Mesothelial cell of epicardium (in vitro differentiated cells): ENCODE results near the gene SRPX2. TPM values are rescaled to one million over a fixed set of nuclear protein-coding genes. Genes with fewer than 3 reads are reported as not detected.
A peak's percentile ranks its signal among the peaks of the same experiment; 100 is the strongest.

Experiments used
- DNase-seq, 2 experiments: peaks; one replicate each; pipeline ENCODE4 v3.0.0; 2021; ENCODE audit warnings: low spot score in 2 of 2; ENCODE audit not compliant: unreplicated experiment in 2 of 2
- H3K27ac Mint-ChIP-seq: 2 replicates; pipeline ENCODE4 v1.8.0; 2021; ENCODE audit warnings: mixed read lengths
- H3K27me3 Mint-ChIP-seq: 2 replicates; pipeline ENCODE4 v1.8.0; 2021; ENCODE audit warnings: low read depth, mixed read lengths
- H3K36me3 Mint-ChIP-seq: 2 replicates; pipeline ENCODE4 v1.8.0; 2021; ENCODE audit warnings: mixed read lengths
- H3K4me1 Mint-ChIP-seq: 2 replicates; pipeline ENCODE4 v1.8.0; 2021; ENCODE audit warnings: mixed read lengths
- H3K4me3 Mint-ChIP-seq: 2 replicates; pipeline ENCODE4 v1.8.0; 2021; ENCODE audit warnings: mild to moderate bottlenecking, moderate library complexity, mixed read lengths
- H3K9me3 Mint-ChIP-seq: 2 replicates; pipeline ENCODE4 v1.8.0; 2021; ENCODE audit warnings: mixed read lengths
- CTCF ChIP-seq: fragments of 200-600 bp; sonication (generic); IDR thresholded peaks from one replicate; pipeline ENCODE4 v1.5.0; 2021; ENCODE audit warnings: antibody characterized with exemption; ENCODE audit not compliant: unreplicated experiment
- total RNA-seq: library from RNA; stranded (reverse); gene quantifications from 3 replicates; pipeline ENCODE4 v1.2.1, GENCODE V29; 2021

Gene SRPX2
- total RNA-seq, 1 donor from 2014 or later = 16.2 TPM

DNA sequence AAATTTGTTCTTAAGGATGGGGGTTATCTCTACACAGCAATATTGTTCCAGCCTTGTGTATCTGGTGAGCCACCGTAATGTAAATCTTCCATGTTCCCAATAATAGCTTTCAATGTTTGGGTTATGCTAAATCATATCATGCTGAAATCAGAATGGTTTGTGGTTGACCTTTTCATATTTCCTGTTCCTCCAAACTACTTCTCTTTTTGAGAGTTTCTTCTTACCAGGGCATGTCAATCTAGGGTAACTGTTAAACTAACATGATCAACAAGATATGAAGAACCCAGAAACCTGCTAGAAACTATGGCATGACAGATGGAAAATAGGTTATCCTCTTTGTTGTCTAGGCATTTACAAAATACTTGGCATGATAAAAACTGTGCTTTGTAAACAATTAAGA lies 37.2 kb upstream of the SRPX2 start:
- H3K4me1 Mint-ChIP-seq = peaks cover 5% of the 10 kb centered on the region
- H3K4me3 Mint-ChIP-seq = no peak overlapping the region
- no peaks in the 10 kb centered on the region for H3K27me3 Mint-ChIP-seq
- no peaks in the 10 kb centered on the region for H3K36me3 Mint-ChIP-seq
- no peak for DNase-seq
- H3K9me3 Mint-ChIP-seq = peaks cover 31% of the 10 kb centered on the region
- TF ChIP-seq CTCF = no peak
- no peak overlapping the region for H3K27ac Mint-ChIP-seq

DNA sequence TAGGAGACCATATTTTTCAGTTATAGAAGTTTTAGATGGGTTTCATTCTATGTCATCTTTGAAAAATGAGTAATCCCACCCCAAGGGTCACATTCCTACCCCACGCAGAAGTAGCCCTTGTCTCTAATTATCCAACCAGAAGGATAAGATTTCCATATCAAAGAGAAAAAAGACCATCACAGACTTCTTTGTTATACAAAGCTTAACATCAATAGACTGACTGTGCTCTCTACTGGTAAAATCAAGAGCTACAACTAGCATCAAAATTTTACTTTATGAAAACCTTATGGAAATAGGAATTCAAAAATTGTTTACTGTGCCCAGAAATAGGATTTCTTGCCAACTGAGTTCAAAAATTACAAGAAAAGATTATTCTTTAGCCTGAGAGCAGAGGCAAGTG lies 34.4 kb upstream of the SRPX2 start:
- H3K27ac Mint-ChIP-seq = no peak overlapping the region
- no peaks in the 10 kb centered on the region for H3K27me3 Mint-ChIP-seq
- no peak for DNase-seq
- peaks cover 8% of the 10 kb centered on the region for H3K4me1 Mint-ChIP-seq
- H3K9me3 Mint-ChIP-seq = peaks cover 24% of the 10 kb centered on the region
- no peak overlapping the region for H3K4me3 Mint-ChIP-seq
- no peaks in the 10 kb centered on the region for H3K36me3 Mint-ChIP-seq
- TF ChIP-seq CTCF = no peak

- Mint-ChIP-seq H3K36me3 (no peaks in the 10 kb centered on the region), H3K9me3 (peaks cover 29% of the 10 kb centered on the region), H3K27me3 (no peaks in the 10 kb centered on the region), H3K4me3 (no peak overlapping the region), H3K4me1 (peaks cover 12% of the 10 kb centered on the region), H3K27ac (no peak overlapping the region)
- DNase-seq = no peak
- no peak for TF ChIP-seq CTCF
These were observed 32.0 kb upstream of the SRPX2 start for GRCh38 chrX:100611951-100612350.

GRCh38 chrX:100615005-100615404 lies 29.0 kb upstream of the SRPX2 start:
- Mint-ChIP-seq H3K27me3 (no peaks in the 10 kb centered on the region), H3K9me3 (peaks cover 33% of the 10 kb centered on the region), H3K36me3 (no peaks in the 10 kb centered on the region), H3K4me3 (peak overlapping the region; percentile 20), H3K4me1 (peaks cover 6% of the 10 kb centered on the region), H3K27ac (peak overlapping the region; percentile 91)
- peak; percentile 56 for TF ChIP-seq CTCF
- no peak for DNase-seq

DNA sequence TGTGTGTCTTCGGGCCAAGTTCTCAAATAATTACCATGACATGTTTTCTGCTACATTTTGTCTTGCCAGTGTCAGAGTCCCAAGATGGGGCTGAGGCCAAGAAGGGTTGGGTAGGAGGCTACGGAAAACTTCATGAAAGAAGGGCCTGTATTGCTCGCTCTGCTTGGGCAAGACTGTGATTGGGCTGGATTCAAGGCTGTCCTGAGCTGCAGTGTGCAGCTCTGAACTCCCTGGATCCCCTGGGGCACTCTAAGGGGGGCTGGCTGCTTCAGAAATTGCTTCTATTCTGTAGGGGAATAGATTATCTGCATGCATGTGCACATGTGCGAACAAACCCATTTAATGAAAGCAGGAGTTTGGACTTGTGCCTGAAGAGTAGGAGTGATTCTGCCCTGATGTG lies 21.0 kb upstream of the SRPX2 start:
- peaks cover 23% of the 10 kb centered on the region for H3K9me3 Mint-ChIP-seq
- DNase-seq = no peak
- no peak overlapping the region for H3K4me3 Mint-ChIP-seq

More for the DNA sequence above, 21.0 kb upstream of the SRPX2 start:
- no peaks in the 10 kb centered on the region for H3K27me3 Mint-ChIP-seq
- no peak for TF ChIP-seq CTCF
- H3K4me1 Mint-ChIP-seq = no peaks in the 10 kb centered on the region
- no peak overlapping the region for H3K27ac Mint-ChIP-seq
- peaks cover 3% of the 10 kb centered on the region for H3K36me3 Mint-ChIP-seq
